Measurements from ENCODE around the gene PRKX. TPM values are rescaled to one million over a fixed set of nuclear protein-coding genes. Genes with fewer than 3 reads are reported as not detected.
A peak's percentile ranks its signal among the peaks of the same experiment; 100 is the strongest.
"Not testable (repeated sequence)": the region's sequence is repeated elsewhere in the genome, so short reads cannot be mapped to it uniquely, and the experiment has no call there.

The PRKX gene
- total and polyA plus RNA-seq, 9 donors: 7.3 to 13.2 (median 8.0) TPM

DNA sequence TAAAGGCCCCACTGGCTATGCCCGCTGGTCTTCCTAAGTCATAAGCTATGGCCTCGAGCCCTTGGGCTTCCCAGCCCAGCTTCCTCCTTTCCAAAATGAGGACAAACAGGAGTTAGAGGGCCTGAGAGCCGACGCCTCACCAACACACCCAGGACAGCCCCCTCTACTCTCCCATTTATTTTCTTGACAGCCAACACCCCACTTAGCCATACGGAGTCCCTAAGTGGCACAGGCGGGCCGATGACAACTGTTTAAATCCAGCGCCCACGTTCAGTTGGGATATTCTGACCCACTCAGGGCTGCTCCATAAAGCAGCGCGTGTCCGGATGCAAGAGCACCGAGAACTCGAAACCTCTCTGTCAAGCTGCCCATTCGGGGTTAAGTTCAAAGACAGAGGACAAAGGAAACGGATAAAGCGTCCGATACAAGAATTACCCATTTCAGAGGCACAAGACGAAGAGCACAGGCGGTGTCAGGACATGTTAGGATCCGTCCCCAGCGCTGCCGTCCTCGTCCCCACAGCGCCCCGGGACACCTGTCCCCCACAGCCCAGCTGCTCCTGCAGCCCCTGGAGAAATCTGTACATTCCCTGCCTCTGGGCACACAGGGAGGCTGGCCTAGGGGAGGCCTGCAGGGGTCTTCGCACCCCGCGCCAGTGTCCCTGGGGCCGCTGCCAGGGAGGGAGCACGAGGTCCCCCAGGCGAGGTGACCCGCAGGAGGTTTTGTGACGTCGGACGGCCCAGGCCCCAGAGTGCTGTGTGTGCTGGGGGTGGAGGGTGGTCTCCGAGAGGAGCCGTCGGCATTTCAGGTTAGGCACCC lies 1.2 kb downstream of the PRKX start:
- WGBS (ENCODE audit: insufficient coverage): 4% methylated on average over 39 of the region's 39 CpGs
- DNase-seq: peak; percentile 74

DNA sequence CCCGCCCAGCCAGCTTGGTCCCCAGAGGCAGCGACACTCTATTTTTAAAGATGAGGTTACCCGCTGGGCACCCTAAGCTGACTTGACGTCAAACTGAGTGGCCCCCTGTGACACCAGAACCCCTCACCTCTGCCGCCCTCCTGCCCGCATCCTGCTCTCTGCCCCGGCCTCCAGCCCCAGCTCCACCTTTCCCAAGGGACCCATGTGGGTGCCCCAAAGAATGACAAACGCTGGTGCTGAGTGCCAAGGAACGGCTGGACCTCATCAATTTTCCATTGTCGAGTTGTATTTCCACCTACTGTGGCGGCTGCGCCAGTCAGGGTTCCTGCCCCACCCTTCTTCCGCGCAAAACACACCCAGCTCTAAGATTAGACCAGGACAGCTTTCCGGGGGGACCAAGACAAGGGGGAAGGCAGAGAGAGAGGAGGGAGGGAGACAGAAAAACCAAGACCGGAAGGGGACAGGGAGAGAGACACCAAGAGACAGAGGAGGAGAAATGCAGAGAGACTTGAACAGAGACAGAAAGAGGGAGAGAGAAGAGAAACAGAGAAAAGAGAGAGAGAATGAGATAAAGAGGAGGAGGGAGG lies 2.0 kb downstream of the PRKX start:
- no peaks in the 10 kb centered on the region for H3K36me3 ChIP-seq (ENCODE audit: control insufficient read depth, insufficient read depth, low read length)
- 47% methylated on average over 12 of the region's 16 CpGs for WGBS (ENCODE audit: insufficient coverage)
- H3K27me3 ChIP-seq (ENCODE audit: control insufficient read depth, insufficient read depth, low read length): peaks cover 44% of the 10 kb centered on the region
- H3K27ac ChIP-seq (ENCODE audit: low read length): peak overlapping the region; percentile 65
- peaks cover 14% of the 10 kb centered on the region for H3K4me1 ChIP-seq (ENCODE audit: control insufficient read depth, insufficient read depth, low read length)
- DNase-seq: peak; percentile 26
- peak overlapping the region; percentile 59 for H3K4me3 ChIP-seq (ENCODE audit: low read length)
- H3K9me3 ChIP-seq (replicated peaks; ENCODE audit: control insufficient read depth, low read depth, low read length): no peaks in the 10 kb centered on the region

More for the DNA sequence above, 1.2 kb downstream of the PRKX start:
- Histone ChIP-seq H3K36me3 (ENCODE audit: control insufficient read depth, insufficient read depth, low read length) (no peaks in the 10 kb centered on the region), H3K27ac (ENCODE audit: low read length) (peak overlapping the region; percentile 65), H3K27me3 (ENCODE audit: control insufficient read depth, insufficient read depth, low read length) (peaks cover 44% of the 10 kb centered on the region), H3K4me1 (ENCODE audit: control insufficient read depth, insufficient read depth, low read length) (peaks cover 14% of the 10 kb centered on the region), H3K9me3 (replicated peaks; ENCODE audit: control insufficient read depth, low read depth, low read length) (no peaks in the 10 kb centered on the region), H3K4me3 (ENCODE audit: low read length) (peak overlapping the region; percentile 59)

DNA sequence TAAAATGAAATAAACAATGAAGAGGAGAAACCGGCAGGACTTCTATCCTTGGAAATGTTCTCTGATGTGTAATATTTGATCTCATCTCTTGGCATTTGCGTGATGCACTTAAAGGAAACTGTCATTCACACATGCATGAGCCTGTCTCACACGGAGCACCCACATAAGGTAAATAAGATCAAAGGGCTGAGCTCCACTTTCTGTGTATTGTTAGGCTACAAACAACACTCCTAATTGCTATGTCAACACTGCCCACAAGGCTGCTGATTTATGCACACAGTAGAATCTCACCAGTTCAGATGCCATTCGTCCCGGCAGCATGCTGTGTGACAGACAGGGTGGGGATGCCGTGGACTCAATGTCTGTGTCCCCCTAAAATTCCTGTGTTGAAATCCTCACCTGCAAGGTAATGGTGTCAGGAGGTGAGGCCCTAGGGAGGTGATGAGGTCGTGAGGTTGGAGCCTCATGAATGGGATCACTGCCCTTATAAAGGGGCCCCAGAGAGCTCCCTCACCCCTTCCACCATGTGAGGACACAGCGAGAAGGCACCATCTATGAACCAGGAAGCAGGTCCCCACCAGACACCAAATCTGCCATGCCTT lies 5.7 kb downstream of the PRKX start:
- H3K9me3 ChIP-seq (replicated peaks; ENCODE audit: control insufficient read depth, low read depth, low read length); H3K4me3 ChIP-seq (ENCODE audit: low read length); H3K27ac ChIP-seq (ENCODE audit: low read length); H3K36me3 ChIP-seq (ENCODE audit: control insufficient read depth, insufficient read depth, low read length); DNase-seq: not testable (repeated sequence)
- peaks cover 21% of the 10 kb centered on the region for H3K27me3 ChIP-seq (ENCODE audit: control insufficient read depth, insufficient read depth, low read length)
- WGBS (ENCODE audit: insufficient coverage): no CpG with 5 or more reads among the region's 8 CpGs
- peaks cover 13% of the 10 kb centered on the region for H3K4me1 ChIP-seq (ENCODE audit: control insufficient read depth, insufficient read depth, low read length)

DNA sequence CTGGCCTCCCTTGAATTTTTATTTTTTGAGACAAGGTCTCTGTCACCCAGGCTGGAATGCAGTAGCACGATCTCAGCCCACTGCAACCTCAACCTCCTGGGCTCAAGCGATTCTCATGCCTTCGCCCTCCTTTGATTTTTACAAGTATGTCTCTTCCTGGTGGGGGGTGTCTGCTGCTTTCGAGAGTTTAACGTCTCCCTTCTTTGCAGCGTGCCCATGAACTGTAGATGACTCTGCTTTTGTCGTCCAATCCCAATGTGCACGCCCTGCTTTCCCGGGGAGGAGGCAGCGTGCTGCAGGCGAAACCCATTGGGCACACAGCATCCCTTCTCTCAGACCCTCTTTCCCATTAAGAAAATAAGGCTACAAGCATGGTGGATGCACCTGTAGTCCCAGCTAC lies 7.0 kb downstream of the PRKX start:
- Histone ChIP-seq H3K27ac (ENCODE audit: low read length) (no peak overlapping the region), H3K4me3 (ENCODE audit: low read length) (no peak overlapping the region), H3K36me3 (ENCODE audit: control insufficient read depth, insufficient read depth, low read length) (no peaks in the 10 kb centered on the region), H3K4me1 (ENCODE audit: control insufficient read depth, insufficient read depth, low read length) (peaks cover 2% of the 10 kb centered on the region), H3K27me3 (ENCODE audit: control insufficient read depth, insufficient read depth, low read length) (peaks cover 8% of the 10 kb centered on the region), H3K9me3 (replicated peaks; ENCODE audit: control insufficient read depth, low read depth, low read length) (no peaks in the 10 kb centered on the region)
- 90% methylated on average over 9 of the region's 11 CpGs for WGBS (ENCODE audit: insufficient coverage)
- DNase-seq: no peak

DNA sequence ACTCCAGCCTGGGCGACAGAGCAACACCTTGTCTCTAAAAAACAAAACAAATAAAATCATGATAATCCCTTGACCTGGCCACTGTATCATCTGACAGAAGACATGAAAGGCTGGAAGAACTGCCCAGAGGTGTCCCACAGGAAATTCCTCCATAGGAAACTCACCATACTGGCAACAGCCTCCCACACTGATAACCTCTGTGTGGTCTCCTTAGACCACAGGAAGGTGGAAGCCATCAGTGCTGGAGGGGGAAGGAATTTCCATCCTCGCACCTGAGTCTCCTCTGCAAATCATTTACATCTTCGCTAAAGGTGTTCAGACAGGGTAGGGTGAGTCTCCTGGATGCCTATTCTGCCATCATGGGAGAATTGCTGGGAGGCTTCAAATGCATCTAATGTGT lies 10.2 kb downstream of the PRKX start:
- H3K4me3 ChIP-seq (ENCODE audit: low read length); H3K27me3 ChIP-seq (ENCODE audit: control insufficient read depth, insufficient read depth, low read length); H3K4me1 ChIP-seq (ENCODE audit: control insufficient read depth, insufficient read depth, low read length); H3K27ac ChIP-seq (ENCODE audit: low read length); H3K9me3 ChIP-seq (replicated peaks; ENCODE audit: control insufficient read depth, low read depth, low read length); DNase-seq; H3K36me3 ChIP-seq (ENCODE audit: control insufficient read depth, insufficient read depth, low read length): not testable (repeated sequence)
- 92% methylated on average over 2 of the region's 3 CpGs for WGBS (ENCODE audit: insufficient coverage)

DNA sequence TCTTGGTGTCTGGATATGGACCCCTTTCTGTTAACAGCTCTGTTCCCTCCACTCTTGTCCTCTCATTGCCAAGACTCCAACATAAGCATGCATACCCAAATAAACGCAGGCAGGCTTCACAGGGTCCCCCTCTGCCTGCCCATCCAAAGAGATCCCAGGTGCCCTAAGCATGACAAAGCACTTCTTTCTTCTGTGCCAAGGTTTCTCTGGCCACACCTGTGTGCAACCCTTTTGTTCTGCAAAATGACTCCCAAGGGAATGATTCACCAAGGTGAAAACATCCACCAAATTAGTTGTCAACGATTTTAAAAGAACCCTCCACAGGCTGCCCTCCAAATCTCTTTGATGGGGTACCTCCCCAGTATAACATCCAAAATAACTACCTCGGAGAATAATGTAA lies 11.4 kb downstream of the PRKX start:
- H3K4me1 ChIP-seq (ENCODE audit: control insufficient read depth, insufficient read depth, low read length): peaks cover 13% of the 10 kb centered on the region
- H3K27me3 ChIP-seq (ENCODE audit: control insufficient read depth, insufficient read depth, low read length); H3K9me3 ChIP-seq (replicated peaks; ENCODE audit: control insufficient read depth, low read depth, low read length); H3K36me3 ChIP-seq (ENCODE audit: control insufficient read depth, insufficient read depth, low read length); H3K27ac ChIP-seq (ENCODE audit: low read length); DNase-seq; H3K4me3 ChIP-seq (ENCODE audit: low read length): not testable (repeated sequence)
- 43% methylated on average over 1 of the region's 3 CpGs for WGBS (ENCODE audit: insufficient coverage)

DNA sequence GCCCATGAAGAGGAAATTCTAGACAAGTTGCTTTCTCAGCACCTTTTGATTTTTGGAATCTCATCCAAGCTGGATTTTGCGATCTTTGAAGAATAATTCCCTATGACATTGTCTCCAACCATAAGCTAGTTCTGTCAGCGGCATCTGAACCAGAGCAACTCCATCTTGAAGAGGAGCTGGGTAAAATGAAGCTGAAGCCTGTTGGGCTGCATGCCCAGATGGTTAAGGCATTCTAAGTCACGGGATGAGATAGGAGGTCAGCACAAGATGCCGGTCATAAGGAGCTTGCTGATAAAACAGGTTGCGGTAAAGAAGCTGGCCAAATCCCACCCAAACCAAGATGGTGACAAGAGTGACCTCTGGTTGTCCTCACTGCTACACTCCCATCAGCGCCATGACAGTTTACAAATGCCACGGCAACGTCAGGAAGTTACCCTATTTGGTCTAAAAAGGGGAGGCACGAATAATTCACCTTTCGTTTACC lies 12.0 kb downstream of the PRKX start:
- not testable (repeated sequence) for H3K27me3 ChIP-seq (ENCODE audit: control insufficient read depth, insufficient read depth, low read length); H3K4me3 ChIP-seq (ENCODE audit: low read length); DNase-seq; H3K9me3 ChIP-seq (replicated peaks; ENCODE audit: control insufficient read depth, low read depth, low read length); H3K27ac ChIP-seq (ENCODE audit: low read length); H3K36me3 ChIP-seq (ENCODE audit: control insufficient read depth, insufficient read depth, low read length)
- 88% methylated on average over 5 of the region's 10 CpGs for WGBS (ENCODE audit: insufficient coverage)
- peaks cover 13% of the 10 kb centered on the region for H3K4me1 ChIP-seq (ENCODE audit: control insufficient read depth, insufficient read depth, low read length)

DNA sequence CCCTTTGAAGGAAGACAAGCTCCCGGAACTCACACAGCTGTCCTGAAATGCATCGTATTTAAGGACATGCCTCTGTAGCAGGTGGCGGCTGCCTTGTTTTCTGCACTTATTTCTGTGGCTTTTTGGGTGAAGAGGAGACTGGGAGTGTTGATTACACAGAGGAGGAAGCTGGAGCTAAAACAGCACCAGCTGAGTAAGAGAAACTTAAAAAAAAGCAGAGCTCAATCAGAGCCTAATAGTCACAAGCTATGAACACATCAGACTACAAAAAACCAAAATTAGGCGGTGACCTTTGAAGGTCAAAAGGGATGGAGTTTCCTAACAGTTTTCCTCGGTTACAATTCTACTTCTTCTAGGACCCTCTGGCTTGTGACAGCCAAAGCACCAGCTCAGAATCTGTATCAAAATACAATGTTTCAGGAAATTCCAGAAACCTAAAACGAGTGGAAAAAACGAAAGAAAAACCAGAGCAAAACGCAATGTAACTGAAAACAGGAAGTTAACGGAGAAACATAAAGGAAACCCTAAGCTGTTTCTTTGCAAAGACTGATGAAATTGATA lies 13.5 kb downstream of the PRKX start:
- no peaks in the 10 kb centered on the region for H3K36me3 ChIP-seq (ENCODE audit: control insufficient read depth, insufficient read depth, low read length)
- H3K4me3 ChIP-seq (ENCODE audit: low read length): peak overlapping the region; percentile 27
- peaks cover under 1% of the 10 kb centered on the region for H3K9me3 ChIP-seq (replicated peaks; ENCODE audit: control insufficient read depth, low read depth, low read length)
- 43% methylated on average over 2 of the region's 9 CpGs for WGBS (ENCODE audit: insufficient coverage)
- H3K27me3 ChIP-seq (ENCODE audit: control insufficient read depth, insufficient read depth, low read length): peaks cover 4% of the 10 kb centered on the region
- peaks cover 13% of the 10 kb centered on the region for H3K4me1 ChIP-seq (ENCODE audit: control insufficient read depth, insufficient read depth, low read length)
- DNase-seq: peak; percentile 66
- H3K27ac ChIP-seq (ENCODE audit: low read length): peak overlapping the region; percentile 92

DNA sequence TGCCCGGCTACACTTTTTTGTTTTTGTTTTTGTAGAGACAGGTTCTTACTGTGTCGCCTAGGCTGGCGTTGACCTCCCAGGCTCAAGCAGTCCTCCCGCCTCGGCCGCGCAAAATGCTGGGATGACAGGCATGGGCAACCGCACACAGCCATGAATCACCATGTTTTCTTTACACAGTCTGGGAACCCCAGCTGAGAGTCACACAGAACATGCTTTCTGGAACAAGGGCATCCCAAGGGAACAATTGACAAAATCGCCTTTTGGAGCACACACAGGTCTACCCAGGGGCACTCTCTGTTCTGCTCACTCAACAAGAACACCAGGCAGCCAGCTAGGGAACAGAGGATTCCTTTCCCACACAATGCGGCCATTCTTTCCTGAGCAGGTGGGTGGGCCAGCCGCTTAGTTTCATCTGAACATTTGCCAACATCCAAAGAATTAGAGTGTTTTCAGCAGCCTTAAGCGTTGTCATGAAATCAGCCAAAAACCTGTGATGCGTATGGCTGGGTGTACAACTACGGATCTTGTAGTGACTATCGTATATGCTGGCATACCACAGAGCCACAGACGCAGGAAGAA lies 15.7 kb downstream of the PRKX start:
- peaks cover 13% of the 10 kb centered on the region for H3K4me1 ChIP-seq (ENCODE audit: control insufficient read depth, insufficient read depth, low read length)
- peaks cover 2% of the 10 kb centered on the region for H3K9me3 ChIP-seq (replicated peaks; ENCODE audit: control insufficient read depth, low read depth, low read length)
- H3K27me3 ChIP-seq (ENCODE audit: control insufficient read depth, insufficient read depth, low read length): peaks cover 8% of the 10 kb centered on the region
- peak; percentile 66 for DNase-seq
- 46% methylated on average over 12 of the region's 16 CpGs for WGBS (ENCODE audit: insufficient coverage)
- H3K27ac ChIP-seq (ENCODE audit: low read length): no peak overlapping the region
- no peak overlapping the region for H3K4me3 ChIP-seq (ENCODE audit: low read length)
- no peaks in the 10 kb centered on the region for H3K36me3 ChIP-seq (ENCODE audit: control insufficient read depth, insufficient read depth, low read length)
